Panc1 (cell line): ENCODE data around the gene CSNK1E.

Experiments
- REST ChIP-seq, 2 experiments: IDR thresholded peaks; 2 replicates each; pipeline ENCODE4 v1.6.1; 2011 to 2012; ENCODE audit warnings: low read depth in 2 of 2, control low read depth in 1 of 2, low read length in 1 of 2, mild to moderate bottlenecking in 1 of 2, moderate library complexity in 1 of 2; ENCODE audit not compliant: insufficient read depth in 1 of 2
- SIN3A ChIP-seq: IDR thresholded peaks from 2 replicates; pipeline ENCODE4 v1.6.1; 2012; ENCODE audit warnings: low read depth, mild to moderate bottlenecking, low read length, moderate library complexity, borderline replicate concordance; ENCODE audit not compliant: insufficient read depth
- TCF7L2 ChIP-seq: IDR thresholded peaks from 2 replicates; pipeline ENCODE4 v1.6.1; 2011; ENCODE audit warnings: mild to moderate bottlenecking, low read depth, low read length, inconsistent platforms
- TF ChIP-seq, protein P1 (sequence below): fragments of 450-650 bp; IDR thresholded peaks from 2 replicates; pipeline ENCODE4 v1.5.1; 2017; ENCODE audit warnings: mild to moderate bottlenecking

- TF ChIP-seq, protein P1, sequence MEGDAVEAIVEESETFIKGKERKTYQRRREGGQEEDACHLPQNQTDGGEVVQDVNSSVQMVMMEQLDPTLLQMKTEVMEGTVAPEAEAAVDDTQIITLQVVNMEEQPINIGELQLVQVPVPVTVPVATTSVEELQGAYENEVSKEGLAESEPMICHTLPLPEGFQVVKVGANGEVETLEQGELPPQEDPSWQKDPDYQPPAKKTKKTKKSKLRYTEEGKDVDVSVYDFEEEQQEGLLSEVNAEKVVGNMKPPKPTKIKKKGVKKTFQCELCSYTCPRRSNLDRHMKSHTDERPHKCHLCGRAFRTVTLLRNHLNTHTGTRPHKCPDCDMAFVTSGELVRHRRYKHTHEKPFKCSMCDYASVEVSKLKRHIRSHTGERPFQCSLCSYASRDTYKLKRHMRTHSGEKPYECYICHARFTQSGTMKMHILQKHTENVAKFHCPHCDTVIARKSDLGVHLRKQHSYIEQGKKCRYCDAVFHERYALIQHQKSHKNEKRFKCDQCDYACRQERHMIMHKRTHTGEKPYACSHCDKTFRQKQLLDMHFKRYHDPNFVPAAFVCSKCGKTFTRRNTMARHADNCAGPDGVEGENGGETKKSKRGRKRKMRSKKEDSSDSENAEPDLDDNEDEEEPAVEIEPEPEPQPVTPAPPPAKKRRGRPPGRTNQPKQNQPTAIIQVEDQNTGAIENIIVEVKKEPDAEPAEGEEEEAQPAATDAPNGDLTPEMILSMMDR = no peak
- no peak for TF ChIP-seq TCF7L2
- no peak for TF ChIP-seq REST (IDR thresholded peaks at IDR 0.05; ENCODE audit: insufficient read depth in 1 of 2, low read depth in 2 of 2, low read length in 1 of 2)
- no peak for TF ChIP-seq SIN3A
Measured at GRCh38 chr22:38247713-38248112, 69.5 kb downstream of the CSNK1E start.
